Measurements from ENCODE around the gene CCDC43. TPM values are rescaled to one million over a fixed set of nuclear protein-coding genes. Genes with fewer than 3 reads are reported as not detected.
A peak's percentile ranks its signal among the peaks of the same experiment; 100 is the strongest.

CCDC43 gene
- 10 to 100 TPM; 11.5 to 26.2 (median 17.0) TPM for total RNA-seq

GRCh38 chr17:44689477-44690217 is at the start of gene CCDC43:
TSS of gene CCDC43 (minus strand) at chr17:44689776. CDS start at chr17:44689753, 23 bp downstream.
- peak; percentile 99 to 100 for ATAC-seq (ENCODE audit: low FRiP score in 2 of 2)
- 0% methylated on average over 12 to 16 of the region's 51 CpGs for WGBS, 2 donors
- H3K27me3 ChIP-seq: no peaks in the 10 kb centered on the region
- H3K4me1 ChIP-seq: peaks cover 7 to 26% (median 18%) of the 10 kb centered on the region in 4 donors
- peak; percentile 95 to 97 for DNase-seq
- H3K4me3 ChIP-seq: peak within 1 kb of the TSS; percentile 76 to 80 (median 78)
- H3K9me3 ChIP-seq: no peaks in the 10 kb centered on the region
- H3K27ac ChIP-seq: peak within 1 kb of the TSS; percentile 81 to 89 (median 83)
- TF ChIP-seq CTCF (IDR thresholded peaks at IDR 0.05) (no peak), EP300 (IDR thresholded peaks at IDR 0.05) (peak in 1 of 4 donors; percentile 8), POLR2AphosphoS5 (IDR thresholded peaks at IDR 0.05) (peak; percentile 68 to 80), POLR2A (IDR thresholded peaks at IDR 0.05) (peak in 3 of 4 donors; percentile 53 to 76 (median 66))
- peaks cover 0 to 17% (median 0%) of the 10 kb centered on the region in 4 donors for H3K36me3 ChIP-seq

GRCh38 chr17:44738214-44738906 is 48.8 kb upstream of the CCDC43 start:
- no peak overlapping the region for H3K27ac ChIP-seq
- no peak for TF ChIP-seq POLR2A (IDR thresholded peaks at IDR 0.05)
- TF ChIP-seq CTCF (IDR thresholded peaks at IDR 0.05): no peak
- TF ChIP-seq EP300 (IDR thresholded peaks at IDR 0.05): no peak
- TF ChIP-seq POLR2AphosphoS5 (IDR thresholded peaks at IDR 0.05): no peak
- no peaks in the 10 kb centered on the region for H3K27me3 ChIP-seq
- 77 to 89% methylated on average over 3 of the region's 3 CpGs for WGBS, 2 donors
- no peak overlapping the region for H3K4me3 ChIP-seq
- H3K36me3 ChIP-seq: peaks cover 0 to 7% (median 3%) of the 10 kb centered on the region in 4 donors
- ATAC-seq (ENCODE audit: low FRiP score in 2 of 2): no peak
- H3K9me3 ChIP-seq: no peaks in the 10 kb centered on the region
- H3K4me1 ChIP-seq: no peaks in the 10 kb centered on the region
- DNase-seq: no peak

- 72 to 79% methylated on average over 7 to 12 of the region's 12 CpGs for whole genome bisulfite sequencing, 2 donors
- no peaks in the 10 kb centered on the region for H3K4me1 ChIP-seq
- DNase-seq (no peak), ATAC-seq (ENCODE audit: low FRiP score in 2 of 2) (no peak)
- no peak overlapping the region for H3K27ac ChIP-seq
- H3K9me3 ChIP-seq: no peaks in the 10 kb centered on the region
- H3K27me3 ChIP-seq: no peaks in the 10 kb centered on the region
- H3K36me3 ChIP-seq: peaks cover 0 to 11% (median 3%) of the 10 kb centered on the region in 4 donors
- TF ChIP-seq CTCF (IDR thresholded peaks at IDR 0.05) (no peak), EP300 (IDR thresholded peaks at IDR 0.05) (no peak), POLR2AphosphoS5 (IDR thresholded peaks at IDR 0.05) (no peak), POLR2A (IDR thresholded peaks at IDR 0.05) (no peak)
- no peak overlapping the region for H3K4me3 ChIP-seq
These were observed 47.1 kb upstream of the CCDC43 start for GRCh38 chr17:44736551-44737240.

GRCh38 chr17:44734272-44734671 is 44.7 kb upstream of the CCDC43 start:
- DNase-seq (no peak), ATAC-seq (ENCODE audit: low FRiP score in 2 of 2) (no peak)
- no peaks in the 10 kb centered on the region for H3K4me1 ChIP-seq
- peaks cover 0 to 14% (median 6%) of the 10 kb centered on the region in 4 donors for H3K36me3 ChIP-seq
- no peak overlapping the region for H3K27ac ChIP-seq
- 80 to 91% methylated on average over 2 of the region's 2 CpGs for WGBS, 2 donors
- H3K9me3 ChIP-seq: no peaks in the 10 kb centered on the region
- no peaks in the 10 kb centered on the region for H3K27me3 ChIP-seq
- no peak for TF ChIP-seq EP300 (IDR thresholded peaks at IDR 0.05)
- no peak for TF ChIP-seq POLR2A (IDR thresholded peaks at IDR 0.05)
- no peak for TF ChIP-seq CTCF (IDR thresholded peaks at IDR 0.05)
- TF ChIP-seq POLR2AphosphoS5 (IDR thresholded peaks at IDR 0.05): no peak
- H3K4me3 ChIP-seq: no peak overlapping the region

All from upper lobe of left lung (tissue), 6 donors.